GM21825 (cell line): ENCODE measurements around the gene ZBTB8A.
"Not testable (repeated sequence)": the region's sequence is repeated elsewhere in the genome, so short reads cannot be mapped to it uniquely, and the experiment has no call there.

Experiments used
- ATAC-seq: cut with Tn5 transposase; IDR thresholded peaks from one replicate; pipeline ENCODE4 v1.9.1; 2021; ENCODE audit warnings: mild to moderate bottlenecking, moderate library complexity; ENCODE audit not compliant: unreplicated experiment

Gene ZBTB8A

GRCh38 chr1:32538887-32539583, at the start of gene ZBTB8A:
Gene ZBTB8A (plus strand): TSS chr1:32539427. CDS start chr1:32592932, 53,505 bp downstream.
- ATAC-seq, result no peak

GRCh38 chr1:32489774-32490454, 49.3 kb upstream of the ZBTB8A start:
- no peak for ATAC-seq

GRCh38 chr1:32491386-32491785, 47.8 kb upstream of the ZBTB8A start:
- ATAC-seq, result no peak

GRCh38 chr1:32494196-32494595, 45.0 kb upstream of the ZBTB8A start:
- ATAC-seq, result no peak

GRCh38 chr1:32494711-32495337, 44.4 kb upstream of the ZBTB8A start:
- ATAC-seq, result no peak

- no peak for ATAC-seq
Observed at GRCh38 chr1:32496127-32496526, 43.1 kb upstream of the ZBTB8A start.

- ATAC-seq, result no peak
Observed at GRCh38 chr1:32498751-32499150, 40.5 kb upstream of the ZBTB8A start.

GRCh38 chr1:32500387-32501209, 38.6 kb upstream of the ZBTB8A start:
- ATAC-seq, result no peak

- no peak for ATAC-seq
Observed at GRCh38 chr1:32501865-32502264, 37.4 kb upstream of the ZBTB8A start.

- ATAC-seq, result no peak
Observed at GRCh38 chr1:32503153-32503552, 36.1 kb upstream of the ZBTB8A start.

- ATAC-seq, result no peak
Observed at GRCh38 chr1:32507021-32507420, 32.2 kb upstream of the ZBTB8A start.

- no peak for ATAC-seq
Observed at GRCh38 chr1:32508761-32509160, 30.5 kb upstream of the ZBTB8A start.

GRCh38 chr1:32509939-32510338, 29.3 kb upstream of the ZBTB8A start:
- ATAC-seq, result no peak

GRCh38 chr1:32516402-32516801, 22.8 kb upstream of the ZBTB8A start:
- ATAC-seq, result no peak

GRCh38 chr1:32518976-32519375, 20.3 kb upstream of the ZBTB8A start:
- no peak for ATAC-seq

GRCh38 chr1:32521165-32521564, 18.1 kb upstream of the ZBTB8A start:
- ATAC-seq, result no peak

- ATAC-seq, result no peak
Observed at GRCh38 chr1:32525053-32525452, 14.2 kb upstream of the ZBTB8A start.

- no peak for ATAC-seq
Observed at GRCh38 chr1:32525661-32526444, 13.4 kb upstream of the ZBTB8A start.

GRCh38 chr1:32528550-32528949, 10.7 kb upstream of the ZBTB8A start:
- ATAC-seq, result not testable (repeated sequence)

GRCh38 chr1:32533792-32534327, 5.4 kb upstream of the ZBTB8A start:
- no peak for ATAC-seq
